NB4 (cell line): ENCODE data around the gene SLAMF6.

Source experiments
- CTCF ChIP-seq: IDR thresholded peaks from one replicate; pipeline ENCODE4 v1.5.1; 2012; ENCODE audit warnings: low read depth, low read length
- MAX ChIP-seq: IDR thresholded peaks from 2 replicates; pipeline ENCODE4 v1.6.1; 2011; ENCODE audit warnings: low read depth, low read length
- POLR2A ChIP-seq: IDR thresholded peaks from 2 replicates; pipeline ENCODE4 v1.6.1; 2011; ENCODE audit warnings: mild to moderate bottlenecking; ENCODE audit not compliant: insufficient read length; ENCODE audit errors: extremely low read depth

- TF ChIP-seq CTCF (no peak), POLR2A (no peak), MAX (no peak)
These were observed 84.1 kb downstream of the SLAMF6 start for GRCh38 chr1:160438935-160439334.
